Fibroblast of the conjunctiva (primary cell): ENCODE results near the gene PRKG1.
"Not testable (repeated sequence)": the region's sequence is repeated elsewhere in the genome, so short reads cannot be mapped to it uniquely, and the experiment has no call there.

Source experiments
- DNase-seq: peaks from one replicate; pipeline ENCODE4 v3.0.0-alpha.2; 2010; ENCODE audit warnings: low read depth

PRKG1 gene

DNA sequence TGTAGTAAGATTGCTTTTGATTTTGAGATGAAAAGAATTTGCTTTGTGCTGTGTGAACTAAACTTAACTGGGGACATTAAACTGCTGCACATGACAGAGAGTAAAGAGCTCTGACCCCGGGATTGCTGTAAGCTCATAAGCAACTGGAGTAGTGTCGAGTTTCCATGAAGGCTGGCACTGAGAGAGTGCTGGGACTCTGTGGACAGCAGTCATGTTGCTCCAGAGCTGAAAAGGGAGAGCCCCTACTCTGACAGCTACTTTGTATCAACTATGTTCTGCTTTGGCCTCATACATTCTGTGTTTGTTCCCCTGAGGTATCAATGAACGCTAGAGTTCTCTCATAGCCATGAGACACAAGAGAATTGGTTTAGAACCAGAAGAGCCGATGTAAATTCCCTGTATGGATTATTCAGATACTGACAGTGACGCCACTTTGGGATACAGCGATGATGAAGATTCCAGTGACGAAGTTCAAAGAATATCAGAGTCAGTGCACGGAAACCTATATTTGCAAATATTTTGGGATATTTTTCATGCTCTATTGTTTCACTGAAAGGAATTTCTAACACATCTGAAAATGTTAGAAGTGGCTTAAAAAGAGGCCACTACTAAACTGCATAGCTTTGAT, 1053.9 kb downstream of the PRKG1 start:
- no peak for DNase-seq

DNA sequence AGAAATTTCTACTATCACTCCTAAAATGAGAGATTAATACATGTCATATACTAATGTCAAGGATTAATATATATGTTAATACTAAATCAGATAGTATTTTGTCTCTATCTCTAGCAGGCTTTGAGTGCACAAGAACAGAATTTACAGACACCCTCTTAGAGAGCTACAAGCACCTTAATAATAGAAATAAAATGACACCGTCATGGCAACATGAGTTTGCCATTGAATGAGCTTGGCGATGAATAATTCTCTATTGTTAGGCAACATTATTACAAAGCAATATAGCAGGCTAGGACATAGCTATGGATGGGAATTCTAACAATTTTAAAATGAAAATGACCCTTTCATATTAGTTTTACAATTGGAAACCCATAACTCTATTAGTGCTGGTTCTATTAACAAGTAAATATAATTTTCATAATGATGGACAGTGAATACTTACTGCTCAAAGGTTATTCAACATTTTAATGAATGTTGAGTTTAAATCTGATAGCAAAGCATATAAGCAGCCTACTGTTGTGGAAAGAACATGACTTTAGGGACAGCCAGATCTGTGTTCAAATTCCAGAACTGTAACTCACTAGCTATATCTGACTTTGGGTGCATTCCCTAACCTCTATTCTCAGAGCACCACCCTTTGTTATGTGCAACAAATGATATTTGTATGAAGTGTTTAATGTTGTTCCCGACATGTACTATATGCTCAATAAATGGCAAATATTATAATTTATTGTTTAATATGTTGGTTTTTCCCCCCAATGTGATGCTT, 1055.3 kb downstream of the PRKG1 start:
- DNase-seq = no peak

DNA sequence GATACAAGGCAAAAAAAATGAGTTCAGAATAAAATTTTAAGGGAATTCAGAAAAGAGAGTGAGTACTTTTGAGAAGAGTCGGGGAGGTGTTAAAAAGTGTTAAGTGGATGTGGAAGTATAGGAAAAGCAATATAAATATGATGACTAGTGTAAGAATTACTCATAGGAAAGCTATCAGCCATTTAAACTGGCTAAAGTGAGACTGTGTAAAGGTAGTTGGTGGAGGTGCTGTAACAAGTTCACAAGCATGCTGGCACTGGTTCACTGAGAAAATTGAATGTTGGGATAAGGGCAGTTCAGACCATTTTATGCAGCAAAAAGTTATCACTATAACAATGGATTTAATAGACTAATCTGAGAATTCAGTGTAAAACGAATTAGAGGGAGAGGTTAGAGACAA, 1060.8 kb downstream of the PRKG1 start:
- no peak for DNase-seq

DNA sequence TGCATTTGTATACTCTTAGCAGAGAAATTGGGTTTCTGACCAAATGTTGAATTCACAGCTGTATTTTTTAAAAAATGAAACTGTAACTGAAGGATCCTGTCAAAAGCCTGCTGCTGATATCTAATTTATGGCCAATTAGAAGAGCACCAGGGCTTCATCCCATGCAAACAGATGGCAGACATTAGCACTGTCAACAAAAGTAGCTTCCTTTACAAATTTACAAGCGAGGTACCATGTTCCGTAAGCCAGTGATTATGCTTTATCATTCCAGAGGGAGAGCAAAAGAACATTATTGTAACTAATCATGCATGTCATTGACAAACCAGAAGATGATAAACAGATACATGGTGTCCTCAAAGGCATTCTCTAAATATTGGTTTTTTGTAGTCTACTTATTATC, 1062.6 kb downstream of the PRKG1 start:
- DNase-seq = no peak

DNA sequence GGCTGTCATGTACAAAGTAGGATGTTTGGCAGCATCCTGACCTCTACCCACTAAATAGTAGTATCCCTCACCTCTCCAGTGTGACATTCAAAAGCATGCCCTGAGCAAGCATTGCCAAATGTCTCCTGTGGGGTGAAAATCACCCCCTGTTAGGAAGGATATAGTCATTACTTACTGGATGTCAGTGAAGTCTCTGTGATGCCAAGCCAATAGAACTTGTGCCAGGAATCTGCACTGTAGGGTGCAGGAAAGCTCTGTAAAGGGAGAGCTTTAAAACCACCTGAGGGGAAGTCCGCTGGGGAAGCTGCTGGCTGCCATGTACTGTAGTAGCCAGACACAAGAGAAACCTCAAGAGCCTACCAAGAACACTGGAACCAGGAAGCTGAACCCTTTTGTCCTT, 1069.1 kb downstream of the PRKG1 start:
- DNase-seq = no peak

DNA sequence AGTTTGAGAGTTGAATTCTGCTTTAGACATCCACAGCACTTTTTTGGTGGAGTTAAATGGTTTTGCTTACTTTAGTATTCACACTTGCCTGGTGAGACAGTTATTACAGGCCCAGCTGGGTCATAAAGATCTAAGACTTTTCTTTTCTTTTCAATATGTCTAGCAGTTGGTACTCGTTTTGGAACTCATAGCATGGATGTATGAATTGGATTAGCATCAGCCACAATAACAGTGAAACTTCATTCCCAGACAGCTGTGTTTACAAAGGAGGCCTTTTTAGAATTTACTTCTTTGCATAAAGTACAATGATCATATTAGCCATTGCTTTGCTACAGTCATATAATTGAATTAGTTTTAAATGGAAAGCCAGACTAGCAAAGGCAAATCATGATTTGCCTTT, 1071.3 kb downstream of the PRKG1 start:
- DNase-seq = no peak

DNA sequence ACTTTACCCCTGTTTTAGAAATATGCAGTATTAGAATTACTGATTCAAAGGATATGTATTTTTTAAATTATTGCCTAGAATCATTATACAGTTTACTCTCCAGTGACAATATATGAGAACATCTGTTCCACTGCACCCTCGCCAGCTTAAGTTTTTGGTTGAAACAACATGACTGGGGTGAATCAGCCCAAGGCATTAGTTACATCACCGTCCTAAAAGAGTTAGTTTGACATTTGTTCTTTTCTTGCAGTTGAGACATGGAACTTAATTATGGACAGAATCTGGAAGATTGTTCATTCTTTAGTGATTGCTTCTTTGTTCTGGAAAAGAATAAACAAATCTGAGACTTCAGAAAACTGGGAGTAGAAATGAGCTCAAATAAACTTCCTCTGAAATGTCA, 1072.5 kb downstream of the PRKG1 start:
- peak; percentile 20 for DNase-seq

DNA sequence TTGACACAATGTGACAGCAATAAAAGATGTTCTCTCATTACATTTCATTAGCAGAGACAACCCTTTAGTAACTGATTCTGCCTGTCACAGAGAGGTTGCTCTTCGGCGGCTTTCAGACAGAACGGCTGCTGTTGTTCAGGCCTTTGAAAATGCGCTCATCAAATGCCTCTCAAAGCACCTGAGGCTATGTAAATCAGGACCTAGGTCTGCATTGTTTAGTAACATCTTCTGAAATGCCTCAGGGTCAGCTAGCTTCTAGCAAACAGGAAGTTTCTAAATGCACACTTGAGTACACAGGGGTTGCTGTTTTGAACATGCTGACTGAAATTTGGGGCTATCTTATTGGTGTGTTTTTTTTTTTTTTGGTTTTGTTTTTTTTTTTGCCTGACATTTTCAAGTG, 1096.5 kb downstream of the PRKG1 start:
- no peak for DNase-seq

DNA sequence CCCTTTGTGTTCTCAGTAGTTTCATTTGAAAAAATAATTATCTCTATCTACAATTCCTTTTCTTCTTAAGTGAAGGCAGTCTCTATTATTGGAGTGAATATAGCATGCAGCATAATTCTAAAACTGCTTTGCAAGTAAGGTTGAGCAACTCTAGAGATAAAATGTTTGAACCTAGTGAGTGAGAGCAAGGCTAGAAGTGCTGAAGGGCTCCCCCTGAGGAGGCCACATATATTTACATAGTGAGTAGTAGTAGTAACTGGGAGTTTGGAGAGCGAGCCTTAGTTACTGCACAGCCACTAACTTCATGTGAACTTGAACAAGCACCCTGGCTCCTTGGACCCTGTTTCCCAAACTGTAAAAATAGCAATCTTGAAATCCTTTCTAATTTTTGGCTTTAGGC, 1098.3 kb downstream of the PRKG1 start:
- no peak for DNase-seq

DNA sequence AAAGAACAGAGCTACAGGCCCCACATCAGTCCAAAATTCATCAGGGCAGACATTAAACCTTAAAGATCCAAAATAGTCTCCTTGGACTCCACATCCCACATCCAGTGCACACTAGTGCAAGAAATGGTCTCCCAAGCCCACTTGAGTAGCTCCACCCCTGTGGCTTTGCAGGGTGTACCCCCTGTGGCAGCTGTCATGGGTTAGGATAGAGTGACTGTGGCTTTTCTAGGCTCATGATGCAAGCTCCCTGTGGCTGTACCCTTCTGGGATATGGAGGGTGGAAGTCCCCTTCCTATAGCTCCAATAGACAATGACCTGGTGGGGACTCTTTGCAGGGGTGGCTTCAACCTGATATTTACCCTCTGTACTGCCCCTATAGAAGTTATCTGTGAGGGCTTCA, 1111.0 kb downstream of the PRKG1 start:
- no peak for DNase-seq

DNA sequence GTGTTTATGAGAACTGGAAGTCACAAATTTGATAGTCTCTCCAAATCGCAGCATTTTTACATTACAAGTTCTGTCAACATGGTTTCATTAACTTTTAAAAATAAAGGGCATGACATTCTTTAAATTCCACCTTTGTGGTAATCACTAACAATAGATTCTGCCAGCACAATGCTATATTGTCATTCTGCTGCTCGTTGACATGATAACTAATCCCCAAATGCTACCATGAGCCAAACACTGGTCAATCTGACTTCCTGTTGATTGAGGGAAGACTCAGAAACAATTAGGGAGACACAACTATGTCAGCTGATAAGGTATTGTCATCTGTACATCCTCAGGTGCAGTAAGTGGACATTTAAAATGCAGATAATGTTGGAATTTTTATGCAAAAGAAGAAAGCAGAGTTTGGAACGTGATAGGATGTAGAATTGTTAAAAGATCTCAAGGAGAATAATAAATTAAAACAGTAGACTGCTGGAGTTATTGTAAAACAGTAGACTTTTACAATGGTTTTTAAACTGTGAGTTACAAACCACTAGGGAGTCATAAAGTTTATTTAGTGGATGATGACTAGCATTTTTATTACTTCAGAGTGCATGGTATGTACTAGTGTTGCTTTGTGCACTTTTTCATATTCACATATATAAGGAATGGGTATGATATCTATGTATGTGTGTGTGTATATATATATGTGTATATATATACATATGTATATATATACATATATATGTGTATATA, 1113.4 kb downstream of the PRKG1 start:
- DNase-seq = no peak

DNA sequence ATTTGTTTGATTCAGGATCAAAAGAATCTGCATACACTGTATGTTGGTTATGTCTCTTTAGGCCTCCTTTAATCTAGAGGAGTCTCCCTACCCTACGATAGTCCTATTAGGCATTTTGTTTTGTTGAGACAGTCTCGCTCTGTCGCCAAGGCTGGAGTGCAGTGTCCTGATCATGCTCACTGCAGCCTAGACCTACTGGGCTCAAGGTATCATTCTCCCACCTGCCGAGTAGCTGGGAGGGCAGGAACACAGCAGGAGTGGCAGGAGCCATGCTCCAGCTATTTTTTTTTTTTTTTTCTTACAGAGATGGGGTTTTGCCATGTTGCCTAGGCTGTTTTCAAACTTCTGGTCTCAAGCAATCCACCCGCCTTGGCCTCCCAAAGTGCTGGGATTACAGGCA, 1116.8 kb downstream of the PRKG1 start:
- no peak for DNase-seq

DNA sequence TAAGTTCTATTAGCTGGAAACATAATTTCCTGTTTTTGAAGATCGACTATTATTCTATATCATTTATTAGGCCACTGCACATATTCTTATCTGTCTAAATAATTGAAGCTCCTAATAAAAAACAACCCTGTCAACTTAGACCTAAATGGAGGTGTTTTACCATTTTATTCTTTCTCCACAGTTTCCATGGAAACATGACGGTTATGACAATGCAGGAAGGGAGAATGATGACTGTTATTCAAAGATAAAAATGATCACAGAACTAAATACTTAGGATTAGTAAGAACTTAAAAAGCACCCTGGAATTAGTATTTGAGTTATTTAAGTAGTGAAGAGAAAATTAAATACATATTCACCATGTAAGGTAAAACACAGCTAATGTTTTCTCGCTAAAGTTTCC, 1119.9 kb downstream of the PRKG1 start:
- no peak for DNase-seq

DNA sequence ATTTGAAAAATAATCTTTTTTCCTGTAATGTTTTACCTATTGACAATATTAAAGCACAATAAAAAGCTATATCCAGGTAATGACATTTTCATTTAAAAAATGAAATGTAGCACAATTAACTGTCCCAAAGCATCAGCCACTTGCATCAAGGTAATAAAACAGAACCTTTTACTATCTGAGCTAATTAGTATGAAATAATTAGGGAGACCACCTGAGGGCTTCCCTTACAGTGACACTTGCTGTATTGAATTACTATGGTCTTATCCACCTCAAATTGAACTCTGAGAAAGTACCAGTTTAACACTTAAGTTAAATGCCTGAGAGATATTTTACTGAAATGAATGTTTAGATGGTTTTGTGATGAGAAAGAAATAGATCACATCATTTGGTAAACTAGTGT, 1120.4 kb downstream of the PRKG1 start:
- DNase-seq = no peak

DNA sequence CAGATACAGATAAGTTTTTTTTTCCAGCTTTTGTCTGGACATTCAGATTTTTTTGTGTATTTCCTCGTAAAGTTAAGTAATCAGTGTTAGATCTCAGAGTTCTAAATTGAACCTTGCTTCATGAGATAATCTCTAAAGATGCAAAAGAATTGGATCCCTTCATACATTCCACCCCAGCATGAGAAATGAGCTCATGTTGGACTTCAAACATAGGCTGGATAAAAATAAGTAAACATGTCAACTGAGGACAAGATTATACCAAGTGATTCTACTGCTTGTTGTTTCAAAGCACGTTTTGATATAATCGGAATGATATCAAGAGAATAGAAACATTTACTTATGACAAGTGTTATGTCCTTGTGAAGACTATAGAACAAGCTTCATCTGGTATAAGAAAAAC, 1122.8 kb downstream of the PRKG1 start:
- DNase-seq = no peak

DNA sequence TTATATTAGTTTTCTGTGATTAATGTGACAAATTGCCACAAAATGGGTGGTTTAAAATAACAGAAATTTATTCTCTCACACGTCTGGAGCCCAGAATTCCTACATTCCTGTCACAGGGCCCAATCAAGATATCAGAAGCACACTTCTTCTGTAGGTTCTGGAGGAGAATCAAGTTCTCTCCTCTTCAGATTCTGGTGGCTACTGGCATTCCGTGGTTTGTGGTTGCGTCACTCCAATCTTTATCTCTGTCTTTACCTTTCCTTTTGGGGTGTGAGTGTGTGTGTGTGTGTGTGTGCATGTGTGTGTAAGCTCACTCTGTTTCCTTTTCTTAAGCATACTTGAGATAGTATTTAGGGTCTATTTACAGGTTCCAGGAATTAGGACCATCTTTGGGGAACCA, 1124.3 kb downstream of the PRKG1 start:
- no peak for DNase-seq

DNA sequence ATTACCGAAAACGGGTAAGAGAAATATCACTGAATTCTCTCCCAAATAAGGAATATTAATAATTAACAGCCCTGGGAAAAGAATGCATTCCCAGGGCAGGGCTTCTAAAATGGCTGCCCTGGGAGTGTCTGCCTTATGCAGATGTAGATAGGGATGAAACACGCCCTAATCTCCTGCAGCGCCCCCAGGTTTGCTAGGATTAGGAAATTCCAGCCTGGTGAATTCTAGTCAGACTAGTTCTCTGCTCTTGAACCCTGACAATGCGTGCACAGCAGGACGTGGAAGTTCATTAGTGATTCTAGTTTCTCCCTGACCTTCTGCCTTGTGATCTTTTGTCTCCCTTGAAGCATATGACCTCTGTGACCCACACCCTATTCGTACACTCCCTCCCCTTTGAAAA, 1130.6 kb downstream of the PRKG1 start:
- DNase-seq = not testable (repeated sequence)

DNA sequence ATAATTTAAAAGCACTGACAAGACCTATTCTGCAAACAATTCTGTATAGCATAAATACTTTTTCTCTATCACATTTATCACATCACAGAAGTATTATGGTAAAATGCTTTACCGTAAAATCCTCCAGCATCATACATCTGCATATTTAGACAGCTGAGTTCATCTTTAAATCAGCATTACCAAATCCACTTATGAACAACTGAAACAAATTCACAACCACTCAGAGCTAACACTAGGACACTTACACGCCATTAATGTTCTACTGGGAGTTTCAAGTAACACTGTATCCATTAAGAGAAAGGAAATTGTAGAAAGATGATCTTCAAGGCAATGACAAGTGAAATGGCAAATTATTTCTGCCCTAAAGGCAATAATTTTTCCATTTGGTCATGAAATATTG, 1134.1 kb downstream of the PRKG1 start:
- no peak for DNase-seq

DNA sequence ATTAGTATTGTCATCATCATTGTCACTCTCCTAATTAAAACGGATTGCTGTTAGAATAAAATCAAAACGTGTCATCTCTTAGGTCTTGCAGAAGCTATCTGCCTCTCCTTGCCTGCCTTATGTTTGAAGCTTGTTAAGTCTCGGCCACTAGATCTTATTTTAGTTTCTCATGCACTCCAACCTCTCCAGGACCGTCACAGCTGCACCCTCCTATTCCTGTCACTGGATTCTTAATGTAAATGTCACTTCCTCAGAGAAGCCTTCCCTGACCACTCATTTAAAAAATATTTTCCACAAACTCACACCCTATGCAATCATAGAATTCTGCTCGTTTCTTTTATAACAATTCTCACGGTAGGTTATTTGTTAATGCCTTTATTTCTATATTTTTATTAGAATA, 1135.9 kb downstream of the PRKG1 start:
- no peak for DNase-seq

DNA sequence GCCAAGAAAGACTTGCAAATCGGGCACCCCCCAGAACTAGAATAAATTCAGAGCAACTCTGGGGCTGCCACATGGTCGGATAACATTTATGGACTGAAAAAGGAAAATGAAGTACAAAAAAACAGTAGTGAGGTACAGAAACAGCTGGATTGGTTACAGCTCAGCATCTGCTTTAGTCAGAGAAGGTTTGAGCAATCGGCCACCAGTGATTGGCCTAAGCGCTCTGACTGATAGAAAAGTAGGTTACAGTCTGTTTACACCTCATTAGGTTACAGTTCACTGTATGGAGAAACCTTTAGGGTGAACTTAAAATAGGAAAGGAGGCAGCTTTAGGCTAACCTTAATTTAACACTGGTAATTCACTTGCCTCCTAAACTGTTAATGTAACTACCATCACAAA, 1137.8 kb downstream of the PRKG1 start:
- DNase-seq = no peak

DNA sequence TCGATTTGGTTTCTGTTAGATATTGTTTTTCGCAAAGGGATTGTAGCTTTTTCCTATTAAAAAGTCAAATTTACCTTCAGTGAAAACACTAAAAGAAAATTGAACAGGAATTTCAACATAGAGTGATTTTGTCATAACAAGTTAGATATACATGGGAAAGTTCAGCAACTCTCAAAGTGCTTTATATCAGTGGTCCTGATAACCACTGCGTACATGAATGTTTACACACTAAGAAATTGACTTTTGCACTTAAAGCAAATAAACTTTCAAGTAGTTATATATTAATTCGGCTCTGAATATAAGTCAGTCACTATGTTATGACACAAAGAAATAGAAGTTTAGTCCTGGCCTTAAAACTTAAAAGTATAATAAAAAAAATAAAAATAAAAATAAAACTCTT, 1138.5 kb downstream of the PRKG1 start:
- DNase-seq = no peak

DNA sequence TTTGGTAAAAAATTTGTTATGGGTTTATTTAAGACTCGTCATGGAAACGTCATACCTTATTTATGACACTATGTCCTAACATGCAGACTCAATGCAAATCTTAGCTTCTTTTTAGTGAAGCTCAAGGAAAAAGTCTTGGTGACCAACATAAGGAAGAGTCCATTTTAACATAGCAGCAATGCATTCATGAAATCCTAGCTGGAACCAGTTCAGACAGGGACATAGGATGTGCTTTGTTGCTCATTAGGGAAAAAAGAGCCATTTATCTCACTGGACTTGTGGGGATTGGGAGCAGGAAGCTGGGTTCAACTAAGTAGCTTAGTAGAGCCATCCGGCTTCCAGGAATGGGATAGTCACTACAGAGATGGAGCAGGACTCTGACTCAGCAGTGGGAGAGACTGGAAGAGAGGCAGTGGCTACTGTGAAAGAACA, 1139.0 kb downstream of the PRKG1 start:
- DNase-seq = no peak

DNA sequence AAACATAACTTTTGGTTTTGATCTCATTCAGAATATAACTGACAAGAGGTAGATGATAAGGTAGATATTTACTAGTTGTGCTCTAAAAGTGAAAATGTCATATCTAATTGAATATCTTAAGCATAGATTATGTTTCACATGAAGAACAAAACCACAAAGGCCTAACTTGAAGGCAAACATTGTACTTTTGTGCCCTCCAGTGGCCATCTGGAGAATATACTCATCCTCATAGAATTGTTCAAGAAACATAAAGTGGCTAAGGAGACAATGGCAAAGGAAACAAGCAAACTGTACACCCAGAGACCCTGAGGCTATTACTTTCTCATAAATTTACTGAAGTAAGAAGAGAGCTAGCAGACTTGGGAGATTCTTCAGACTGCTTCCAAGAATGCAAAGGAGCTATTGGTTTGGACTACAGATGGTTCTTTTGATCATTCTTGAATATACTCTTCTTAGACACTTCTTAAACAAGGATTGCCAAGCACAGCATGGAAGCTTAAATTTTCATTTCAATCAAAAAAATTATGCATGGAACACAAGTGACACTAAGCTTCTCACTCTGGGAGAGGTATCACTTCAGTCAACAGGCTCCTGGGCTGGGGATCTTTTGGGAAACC, 1141.6 kb downstream of the PRKG1 start:
- peak; percentile 68 for DNase-seq
